Measurements from ENCODE around the gene MTIF2.
"Not testable (repeated sequence)": the region's sequence is repeated elsewhere in the genome, so short reads cannot be mapped to it uniquely, and the experiment has no call there.

GRCh38 chr2:55279859-55280424, 10.9 kb upstream of the MTIF2 start:
- TF ChIP-seq E2F1 (CRISPR knock-in tag; IDR thresholded peaks at IDR 0.05); ERG (CRISPR knock-in tag; IDR thresholded peaks at IDR 0.05); JUN (CRISPR knock-in tag; IDR thresholded peaks at IDR 0.05); ZNF396 (CRISPR knock-in tag; IDR thresholded peaks at IDR 0.05; ENCODE audit: borderline replicate concordance); FOXK1 (CRISPR knock-in tag; IDR thresholded peaks at IDR 0.05); NR1H2 (CRISPR knock-in tag; IDR thresholded peaks at IDR 0.05): not testable (repeated sequence)
- TF ChIP-seq, protein P1, sequence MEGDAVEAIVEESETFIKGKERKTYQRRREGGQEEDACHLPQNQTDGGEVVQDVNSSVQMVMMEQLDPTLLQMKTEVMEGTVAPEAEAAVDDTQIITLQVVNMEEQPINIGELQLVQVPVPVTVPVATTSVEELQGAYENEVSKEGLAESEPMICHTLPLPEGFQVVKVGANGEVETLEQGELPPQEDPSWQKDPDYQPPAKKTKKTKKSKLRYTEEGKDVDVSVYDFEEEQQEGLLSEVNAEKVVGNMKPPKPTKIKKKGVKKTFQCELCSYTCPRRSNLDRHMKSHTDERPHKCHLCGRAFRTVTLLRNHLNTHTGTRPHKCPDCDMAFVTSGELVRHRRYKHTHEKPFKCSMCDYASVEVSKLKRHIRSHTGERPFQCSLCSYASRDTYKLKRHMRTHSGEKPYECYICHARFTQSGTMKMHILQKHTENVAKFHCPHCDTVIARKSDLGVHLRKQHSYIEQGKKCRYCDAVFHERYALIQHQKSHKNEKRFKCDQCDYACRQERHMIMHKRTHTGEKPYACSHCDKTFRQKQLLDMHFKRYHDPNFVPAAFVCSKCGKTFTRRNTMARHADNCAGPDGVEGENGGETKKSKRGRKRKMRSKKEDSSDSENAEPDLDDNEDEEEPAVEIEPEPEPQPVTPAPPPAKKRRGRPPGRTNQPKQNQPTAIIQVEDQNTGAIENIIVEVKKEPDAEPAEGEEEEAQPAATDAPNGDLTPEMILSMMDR (IDR thresholded peaks at IDR 0.05), result not testable (repeated sequence)
- TF ChIP-seq, protein P2, sequence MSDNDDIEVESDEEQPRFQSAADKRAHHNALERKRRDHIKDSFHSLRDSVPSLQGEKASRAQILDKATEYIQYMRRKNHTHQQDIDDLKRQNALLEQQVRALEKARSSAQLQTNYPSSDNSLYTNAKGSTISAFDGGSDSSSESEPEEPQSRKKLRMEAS (CRISPR knock-in tag; IDR thresholded peaks at IDR 0.05), result not testable (repeated sequence)

Data from WTC11 (cell line).